GM19452 (cell line): ENCODE results near the gene WT1.
"Not testable (repeated sequence)": the region's sequence is repeated elsewhere in the genome, so short reads cannot be mapped to it uniquely, and the experiment has no call there.

Source experiments
- ATAC-seq: cut with Tn5 transposase; IDR thresholded peaks from one replicate; pipeline ENCODE4 v1.9.1; 2021; ENCODE audit not compliant: unreplicated experiment

WT1 gene

GRCh38 chr11:32388871-32389770 is 46.2 kb downstream of the WT1 start:
- no peak for ATAC-seq

DNA sequence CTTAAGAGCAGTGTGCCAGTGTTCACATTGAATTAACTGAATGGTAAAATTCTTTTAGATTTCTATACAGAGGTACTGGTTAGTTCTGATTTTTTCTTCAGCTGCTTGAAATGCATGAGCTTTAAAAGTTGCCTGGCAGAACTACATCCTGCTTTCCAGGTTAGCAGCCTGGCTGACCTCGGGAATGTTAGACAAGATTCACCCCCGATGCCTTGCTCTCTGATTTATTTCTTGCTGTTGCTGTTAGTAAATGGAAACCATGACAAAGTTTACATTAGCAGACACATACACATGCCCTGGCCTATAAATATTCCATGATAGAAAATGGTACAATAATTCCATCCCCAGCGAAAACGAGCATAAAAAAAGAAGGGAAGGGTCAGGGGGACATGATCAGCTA is 47.0 kb downstream of the WT1 start:
- no peak for ATAC-seq

DNA sequence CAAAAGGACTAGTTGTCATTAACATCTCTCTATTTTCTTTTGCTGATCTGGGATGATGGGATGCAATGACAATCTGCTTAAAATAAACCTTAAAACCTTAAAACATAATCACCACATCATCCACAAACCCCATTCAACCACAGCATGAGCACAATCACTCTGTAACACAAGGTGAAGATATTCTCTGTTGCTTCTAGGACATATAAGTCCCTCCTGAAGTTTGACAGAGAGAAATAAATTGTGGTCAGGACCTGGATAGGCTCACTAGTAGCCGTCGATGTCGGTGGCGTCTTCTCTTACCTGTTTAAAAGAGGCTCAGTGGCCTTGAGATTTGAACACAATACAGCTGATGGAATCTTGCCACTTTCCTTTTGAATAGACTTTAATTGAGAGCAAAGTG is 47.9 kb downstream of the WT1 start:
- no peak for ATAC-seq

DNA sequence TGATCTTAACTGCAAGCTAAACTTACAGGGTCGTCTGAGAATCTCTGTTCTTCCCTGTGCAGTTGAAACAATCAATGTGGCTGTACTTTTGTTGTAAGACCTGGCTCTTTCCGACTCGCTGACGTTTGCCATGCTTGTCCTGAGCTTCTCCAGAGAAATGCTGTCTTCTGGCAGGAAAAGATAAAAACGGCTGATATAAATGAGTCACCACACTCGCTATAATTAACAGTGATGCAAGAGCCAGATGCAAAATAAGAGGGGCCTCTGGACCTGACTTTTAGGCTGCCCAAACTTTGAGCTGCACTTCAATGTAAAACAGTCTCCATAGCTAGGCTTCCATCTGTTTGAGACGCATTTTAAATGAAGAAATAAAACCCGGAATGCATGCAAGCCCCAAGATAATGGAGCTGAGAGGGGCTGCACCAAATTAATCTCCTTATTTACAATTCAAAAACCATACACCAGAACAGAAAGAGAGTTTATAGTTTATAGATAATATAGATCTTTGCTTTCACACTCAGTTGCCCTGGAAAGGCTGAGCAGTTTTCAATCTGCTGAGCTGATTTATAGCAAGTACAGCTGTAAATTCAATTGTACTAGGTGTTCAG is 48.5 kb downstream of the WT1 start:
- no peak for ATAC-seq

GRCh38 chr11:32385998-32386397 is 49.3 kb downstream of the WT1 start:
- ATAC-seq = no peak

- no peak for ATAC-seq
These were observed 52.8 kb downstream of the WT1 start for GRCh38 chr11:32382339-32383049.

DNA sequence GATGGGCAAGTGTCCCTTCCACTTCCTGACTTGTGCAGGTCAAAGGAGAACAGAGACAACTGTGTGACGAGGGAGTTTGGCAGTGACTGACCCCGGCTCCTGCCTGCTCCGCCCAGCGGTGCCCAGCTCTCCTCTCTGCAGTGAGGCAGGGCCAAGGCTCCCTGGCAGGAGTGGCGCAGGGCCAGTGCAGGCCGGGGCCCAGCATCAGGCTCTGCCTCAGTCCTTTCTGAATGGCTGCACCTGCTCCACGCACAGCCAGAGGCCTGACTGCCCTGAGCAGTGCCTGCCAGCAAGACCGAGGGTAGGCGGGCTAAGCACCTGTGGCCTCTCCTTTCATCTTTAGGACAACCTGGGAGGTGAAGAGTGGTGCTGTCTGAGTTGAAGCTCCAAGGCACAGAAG is 54.2 kb downstream of the WT1 start:
- no peak for ATAC-seq

DNA sequence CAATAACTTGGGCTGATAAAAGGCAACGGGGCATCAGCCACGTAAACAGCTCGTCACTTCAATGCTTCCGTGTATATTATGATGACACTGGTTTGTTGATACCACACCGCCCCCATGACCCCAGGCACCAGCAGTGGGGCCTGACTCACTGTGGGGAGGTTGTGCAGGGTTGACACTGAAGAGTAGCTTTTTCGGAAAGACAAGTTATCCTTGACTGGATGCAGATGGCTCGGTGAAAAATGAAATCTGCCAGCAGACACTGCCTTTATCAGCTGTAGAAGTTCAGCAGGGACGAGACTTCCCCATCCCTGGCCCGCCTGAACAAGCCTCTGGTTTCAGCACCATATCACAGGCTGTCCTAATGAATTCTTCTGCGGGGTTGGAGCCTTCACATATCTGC is 55.6 kb downstream of the WT1 start:
- no peak for ATAC-seq

GRCh38 chr11:32375826-32376225 is 59.5 kb downstream of the WT1 start:
- no peak for ATAC-seq

- ATAC-seq = peak; percentile 82
These were observed 61.1 kb downstream of the WT1 start for GRCh38 chr11:32374261-32374711.

- ATAC-seq = not testable (repeated sequence)
These were observed 65.4 kb downstream of the WT1 start for GRCh38 chr11:32369987-32370386.

GRCh38 chr11:32366666-32367065 is 68.7 kb downstream of the WT1 start:
- ATAC-seq = no peak

GRCh38 chr11:32365192-32365591 is 70.1 kb downstream of the WT1 start:
- no peak for ATAC-seq

- ATAC-seq = no peak
These were observed 76.6 kb downstream of the WT1 start for GRCh38 chr11:32358729-32359128.

- ATAC-seq = no peak
These were observed 81.5 kb downstream of the WT1 start for GRCh38 chr11:32353884-32354283.

DNA sequence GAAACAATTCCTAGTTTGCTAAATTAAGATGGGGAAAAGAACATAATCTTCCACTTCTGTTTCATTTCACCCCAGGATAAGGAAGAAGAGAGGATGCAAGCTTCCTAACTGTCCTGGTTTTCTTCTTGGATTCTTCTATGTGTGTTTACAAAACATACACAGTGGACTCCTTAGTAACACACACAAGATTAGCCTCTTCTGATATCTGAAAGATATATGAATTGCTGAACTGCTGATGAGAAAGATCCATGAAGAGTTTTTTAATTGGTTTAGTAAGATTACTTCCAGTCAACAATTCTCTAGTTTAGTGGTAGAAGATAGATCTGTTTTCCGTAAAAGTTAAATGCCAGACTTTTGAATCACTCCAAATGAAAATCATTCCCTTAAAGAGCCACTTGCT is 86.8 kb downstream of the WT1 start:
- no peak for ATAC-seq

GRCh38 chr11:32344946-32345345 is 90.4 kb downstream of the WT1 start:
- no peak for ATAC-seq

DNA sequence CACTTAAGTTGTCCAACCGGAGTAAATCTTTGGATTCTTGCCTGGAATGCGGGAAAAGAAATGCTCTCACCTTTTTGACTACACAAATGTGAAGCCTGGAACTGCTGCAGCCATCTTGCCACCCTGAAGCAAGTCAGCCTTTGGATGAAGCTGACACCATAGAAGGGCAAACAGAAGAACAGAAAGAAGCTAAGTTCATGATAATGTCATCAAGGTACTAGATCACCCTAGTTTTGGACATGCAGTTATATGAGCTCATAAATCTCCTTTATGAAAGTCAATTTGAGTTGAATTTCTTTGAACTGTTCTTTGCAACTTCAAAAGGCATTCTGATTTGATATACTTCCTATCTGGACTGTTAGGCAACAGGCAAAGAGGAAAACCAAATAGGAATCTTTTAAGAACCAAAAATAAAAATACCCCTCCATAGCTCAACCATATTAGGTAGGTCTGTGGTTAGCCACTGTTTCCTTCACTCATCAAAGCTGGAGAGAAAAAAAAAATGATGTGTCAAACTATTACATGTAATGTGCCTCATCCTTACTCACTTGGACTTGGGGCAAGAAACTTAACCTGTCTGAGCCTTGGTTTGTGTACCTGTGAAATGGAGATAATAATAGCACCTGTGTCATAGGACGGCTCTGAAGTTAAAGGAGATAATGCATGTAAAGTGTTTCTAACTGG is 91.9 kb downstream of the WT1 start:
- no peak for ATAC-seq

- no peak for ATAC-seq
These were observed 93.4 kb downstream of the WT1 start for GRCh38 chr11:32341620-32342613.

GRCh38 chr11:32340181-32340580 is 95.2 kb downstream of the WT1 start:
- ATAC-seq = no peak
